Activated gamma-delta T cell (primary cell): ENCODE results near the gene USP3.
"Not testable (repeated sequence)": the region's sequence is repeated elsewhere in the genome, so short reads cannot be mapped to it uniquely, and the experiment has no call there.

Source experiments
- DNase-seq: peaks from one replicate; lab custom pipeline; 2025; lab: John Stamatoyannopoulos, UW

The USP3 gene

GRCh38 chr15:63513728-63514127 is 9.3 kb downstream of the USP3 start:
- no peak for DNase-seq

GRCh38 chr15:63514531-63514943 is 10.1 kb downstream of the USP3 start:
- no peak for DNase-seq

GRCh38 chr15:63517202-63517601 is 12.8 kb downstream of the USP3 start:
- no peak for DNase-seq

GRCh38 chr15:63517628-63518027 is 13.2 kb downstream of the USP3 start:
- DNase-seq: no peak

- DNase-seq: no peak
These were observed 14.6 kb downstream of the USP3 start for GRCh38 chr15:63519041-63519440.

GRCh38 chr15:63519548-63520178 is 15.3 kb downstream of the USP3 start:
- no peak for DNase-seq

- DNase-seq: not testable (repeated sequence)
These were observed 16.1 kb downstream of the USP3 start for GRCh38 chr15:63520462-63520861.

- DNase-seq: no peak
These were observed 17.8 kb downstream of the USP3 start for GRCh38 chr15:63522225-63522578.

GRCh38 chr15:63523306-63523990 is 19.1 kb downstream of the USP3 start:
- no peak for DNase-seq

- no peak for DNase-seq
These were observed 20.1 kb downstream of the USP3 start for GRCh38 chr15:63524316-63525015.

- no peak for DNase-seq
These were observed 22.0 kb downstream of the USP3 start for GRCh38 chr15:63526401-63526800.

- DNase-seq: no peak
These were observed 23.8 kb downstream of the USP3 start for GRCh38 chr15:63528138-63528659.

- no peak for DNase-seq
These were observed 25.8 kb downstream of the USP3 start for GRCh38 chr15:63530235-63530634.

- DNase-seq: no peak
These were observed 26.4 kb downstream of the USP3 start for GRCh38 chr15:63530752-63531299.

- DNase-seq: no peak
These were observed 27.2 kb downstream of the USP3 start for GRCh38 chr15:63531586-63531985.

- DNase-seq: no peak
These were observed 27.9 kb downstream of the USP3 start for GRCh38 chr15:63532307-63532744.

- not testable (repeated sequence) for DNase-seq
These were observed 30.5 kb downstream of the USP3 start for GRCh38 chr15:63534888-63535287.

- DNase-seq: no peak
These were observed 31.3 kb downstream of the USP3 start for GRCh38 chr15:63535689-63536088.

- no peak for DNase-seq
These were observed 34.5 kb downstream of the USP3 start for GRCh38 chr15:63538876-63539275.

GRCh38 chr15:63539521-63539920 is 35.1 kb downstream of the USP3 start:
- no peak for DNase-seq

GRCh38 chr15:63539998-63540397 is 35.6 kb downstream of the USP3 start:
- no peak for DNase-seq

GRCh38 chr15:63540449-63540848 is 36.1 kb downstream of the USP3 start:
- no peak for DNase-seq
